ENCODE results near the gene PPFIA2.
A peak's percentile ranks its signal among the peaks of the same experiment; 100 is the strongest.
"Not testable (repeated sequence)": the region's sequence is repeated elsewhere in the genome, so short reads cannot be mapped to it uniquely, and the experiment has no call there.

PPFIA2 gene

GRCh38 chr12:81231574-81232368, 527.4 kb downstream of the PPFIA2 start:
- peak in 1 of 10 donors; percentile 9 for DNase-seq
- intact Hi-C loops (cut with DNase I) = no loop called here

GRCh38 chr12:81229759-81230158, 529.4 kb downstream of the PPFIA2 start:
- DNase-seq = peak in 2 of 10 donors; percentile 7 to 55
- intact Hi-C loops (cut with DNase I) = no loop called here

DNA sequence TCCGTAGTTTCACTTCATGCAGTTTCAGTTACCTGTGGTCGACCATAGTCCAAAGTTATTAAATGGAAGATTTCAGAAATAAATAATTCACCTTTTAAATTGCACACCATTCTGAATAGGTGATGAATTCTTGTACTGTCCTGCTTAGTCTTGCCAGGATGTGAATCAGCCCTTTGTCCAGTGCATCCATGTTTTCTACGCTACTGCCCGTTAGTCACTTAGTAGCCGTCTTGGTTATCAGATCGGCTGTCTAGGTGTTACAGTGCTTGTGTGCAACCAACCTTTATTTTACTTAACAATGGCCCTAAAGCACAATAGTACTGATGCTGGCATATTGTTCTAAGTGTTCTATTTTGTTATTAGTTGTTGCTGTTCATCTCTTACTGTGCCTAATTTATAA, 534.5 kb downstream of the PPFIA2 start:
- no peak for DNase-seq
- intact Hi-C loops (cut with DNase I) = no loop called here

DNA sequence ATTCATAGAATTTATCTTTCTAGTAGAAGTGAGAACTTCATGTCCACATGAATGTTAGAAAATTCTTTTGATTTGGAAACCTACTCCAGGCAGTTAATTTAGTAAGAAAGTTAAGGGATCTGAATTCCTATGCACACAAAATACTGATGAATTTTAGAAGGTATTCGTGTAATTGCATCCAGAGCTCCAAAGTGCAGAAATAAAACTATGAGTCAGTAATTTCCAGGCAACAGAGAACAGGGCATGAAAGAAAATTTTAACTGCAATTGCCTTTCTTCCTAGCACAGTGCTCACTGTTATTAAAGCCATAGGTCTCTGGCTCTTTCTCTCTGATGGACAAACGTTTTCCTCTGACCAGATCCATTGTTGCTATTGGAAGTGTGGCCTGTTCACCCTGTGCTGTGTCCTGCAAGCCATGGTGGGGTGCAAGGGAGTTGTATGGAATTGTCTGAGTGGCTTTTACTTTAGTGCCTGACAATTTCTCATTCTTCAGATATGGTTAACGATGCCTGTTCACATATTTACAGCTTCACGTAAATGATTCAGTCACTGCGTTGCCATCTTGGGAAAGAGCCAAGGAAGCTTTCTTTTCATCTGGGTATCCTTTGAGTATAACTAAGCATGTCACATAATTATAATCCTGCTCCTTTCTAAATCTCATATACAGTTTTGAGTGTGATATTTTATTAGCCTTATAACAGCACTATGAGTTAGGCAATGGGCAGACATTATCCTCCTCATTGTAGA, 536.1 kb downstream of the PPFIA2 start:
- intact Hi-C loops (cut with DNase I) = no loop called here
- DNase-seq = no peak

DNA sequence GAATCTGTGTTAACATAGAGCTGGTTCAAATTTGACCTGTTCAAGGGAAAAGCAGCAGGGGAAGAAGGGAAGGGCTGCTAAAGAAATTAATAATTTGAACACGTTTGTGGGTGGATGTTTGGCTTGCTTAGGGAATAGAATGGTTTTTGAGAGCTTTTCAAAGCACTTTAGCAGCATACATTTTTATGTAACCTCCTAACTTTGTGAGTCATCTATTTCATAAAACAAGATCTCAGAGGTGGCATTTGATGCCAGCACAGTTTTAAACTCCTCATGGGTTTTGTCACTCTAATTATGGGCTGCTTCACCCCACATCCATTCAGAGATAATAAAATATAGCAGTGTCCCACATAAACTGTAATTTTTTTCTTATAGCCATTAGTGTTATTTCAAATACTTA, 537.5 kb downstream of the PPFIA2 start:
- DNase-seq = no peak
- intact Hi-C loops (cut with DNase I) = no loop called here

- intact Hi-C loops (cut with DNase I) = no loop called here
- no peak for DNase-seq
Measured at GRCh38 chr12:81216739-81217138, 542.4 kb downstream of the PPFIA2 start.

DNA sequence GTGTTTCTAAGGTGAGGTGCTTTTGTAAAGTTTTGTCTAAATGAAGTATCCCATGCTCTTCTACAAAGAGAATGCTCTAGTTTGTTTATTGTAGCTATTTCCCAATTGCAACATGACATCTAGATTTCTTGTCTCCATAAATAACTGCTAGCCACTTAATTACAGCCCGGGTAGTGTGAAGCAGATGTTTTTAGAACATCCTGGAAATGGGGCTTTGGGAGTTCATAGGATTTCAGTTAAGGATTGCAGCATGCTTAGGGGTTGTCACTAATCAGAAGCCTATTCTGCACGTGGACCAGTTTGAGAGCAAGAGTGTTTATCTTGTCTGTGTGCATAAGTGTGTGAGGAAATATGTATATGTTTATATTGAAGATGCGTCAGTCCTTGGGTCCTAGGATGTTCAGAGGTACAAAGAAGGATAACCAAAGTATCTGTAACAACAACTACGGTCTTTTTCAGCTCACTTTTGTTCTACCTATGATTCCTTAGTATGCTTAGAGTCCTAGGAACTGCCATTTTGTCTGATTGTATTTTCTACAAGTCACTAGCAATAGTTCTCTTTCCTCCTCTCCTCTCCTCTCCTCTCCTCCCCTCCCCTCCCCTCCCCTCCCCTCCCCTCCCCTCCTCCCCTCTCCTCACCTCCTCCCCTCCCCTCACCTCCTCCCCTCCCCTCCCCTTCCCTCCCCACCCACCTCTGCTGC, 546.0 kb downstream of the PPFIA2 start:
- intact Hi-C loops (cut with DNase I) = no loop called here
- DNase-seq = no peak

DNA sequence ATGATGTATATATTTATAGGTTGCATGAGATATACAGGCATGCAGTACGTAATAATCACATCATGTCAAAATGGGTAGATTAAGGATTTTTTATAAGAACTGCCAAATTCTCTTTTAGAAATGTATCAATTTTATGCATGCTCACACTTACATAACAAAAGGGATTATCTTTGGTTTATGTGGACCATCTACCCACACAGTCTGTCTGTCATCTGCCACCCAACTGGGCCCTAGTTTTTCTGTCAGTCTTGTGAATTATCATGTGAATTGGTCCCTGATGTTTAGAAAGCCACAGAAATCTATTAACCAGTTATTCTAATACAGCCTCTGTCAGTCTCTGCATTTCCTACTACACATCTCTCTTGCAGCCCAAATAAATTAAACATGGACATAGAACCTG, 547.8 kb downstream of the PPFIA2 start:
- intact Hi-C loops (cut with DNase I) = no loop called here
- no peak for DNase-seq

DNA sequence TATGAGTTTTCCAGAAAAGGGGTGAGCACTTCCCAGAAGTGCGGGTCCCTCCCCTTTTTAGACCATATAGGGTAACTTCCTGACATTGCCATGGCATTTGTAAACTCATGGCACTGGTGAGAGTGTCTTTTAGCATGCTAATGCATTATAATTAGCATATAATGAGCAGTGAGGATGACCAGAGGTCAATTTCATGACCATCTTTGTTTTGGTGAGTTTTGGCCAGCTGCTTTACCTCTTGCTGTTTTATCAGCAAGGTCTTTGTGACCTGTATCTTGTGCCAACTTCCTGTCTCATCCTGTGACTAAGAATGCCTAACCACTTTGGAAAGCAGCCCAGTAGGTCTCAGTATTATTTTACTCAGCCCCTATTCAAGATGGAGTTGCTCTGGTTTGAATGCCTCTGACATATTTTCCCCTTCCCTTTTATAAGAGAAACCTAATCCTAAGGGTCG, 549.4 kb downstream of the PPFIA2 start:
- DNase-seq; intact Hi-C loops (cut with DNase I): not testable (repeated sequence)

GRCh38 chr12:81209012-81209411, 550.1 kb downstream of the PPFIA2 start:
- DNase-seq = no peak
- intact Hi-C loops (cut with DNase I) = no loop called here

GRCh38 chr12:81208187-81208911, 550.8 kb downstream of the PPFIA2 start:
- intact Hi-C loops (cut with DNase I) = no loop called here
- DNase-seq = no peak

All from posterior cingulate gyrus (tissue), 11 donors.